Neural progenitor cell (in vitro differentiated cells): ENCODE measurements around the gene SDK2. TPM values are rescaled to one million over a fixed set of nuclear protein-coding genes. Genes with fewer than 3 reads are reported as not detected.

ENCODE experiments used
- DNase-seq: peaks from one replicate; pipeline ENCODE4 v3.0.0-alpha.2; 2016; ENCODE audit warnings: low spot score
- H2AFZ ChIP-seq: fragments of 200-600 bp; sonication (generic); replicated peaks from 2 replicates; pipeline ENCODE4 v1.6.1; 2016; ENCODE audit warnings: antibody characterized with exemption
- H3F3A ChIP-seq: fragments of 200-600 bp; sonication (generic); 2 replicates; pipeline ENCODE4 v1.6.1; 2016; ENCODE audit warnings: antibody characterized with exemption, low read depth
- H3K27ac ChIP-seq: fragments of 200-600 bp; sonication (generic); 2 replicates; pipeline ENCODE4 v1.5.1; 2016; ENCODE audit warnings: mild to moderate bottlenecking
- H3K27me3 ChIP-seq: fragments of 200-600 bp; sonication (generic); 2 replicates; pipeline ENCODE4 v1.6.1; 2016; ENCODE audit warnings: mild to moderate bottlenecking, moderate library complexity
- H3K36me3 ChIP-seq: fragments of 200-600 bp; sonication (generic); 2 replicates; pipeline ENCODE4 v1.5.1; 2016
- H3K4me1 ChIP-seq: fragments of 200-600 bp; sonication (generic); 2 replicates; pipeline ENCODE4 v1.6.1; 2016; ENCODE audit warnings: mixed run types
- H3K4me2 ChIP-seq: fragments of 200-600 bp; sonication (generic); 2 replicates; pipeline ENCODE4 v1.6.1; 2016
- H3K4me3 ChIP-seq: fragments of 200-600 bp; sonication (generic); 2 replicates; pipeline ENCODE4 v1.5.1; 2016
- H3K79me2 ChIP-seq: fragments of 200-600 bp; sonication (generic); 2 replicates; pipeline ENCODE4 v1.6.1; 2016; ENCODE audit warnings: low read depth
- H3K9ac ChIP-seq: fragments of 200-600 bp; sonication (generic); 2 replicates; pipeline ENCODE4 v1.6.1; 2016
- H3K9me3 ChIP-seq: fragments of 200-600 bp; sonication (generic); 2 replicates; pipeline ENCODE4 v1.5.1; 2016; ENCODE audit warnings: low read depth
- H4K20me1 ChIP-seq: fragments of 200-600 bp; sonication (generic); 2 replicates; pipeline ENCODE4 v1.6.1; 2016; ENCODE audit warnings: low read depth
- H3K27ac Mint-ChIP-seq: 3 replicates; pipeline ENCODE4 v1.8.0; 2021; ENCODE audit warnings: mixed read lengths
- H3K27me3 Mint-ChIP-seq: 2 replicates; pipeline ENCODE4 v1.8.0; 2022; ENCODE audit warnings: low read depth, mild to moderate bottlenecking, inconsistent platforms, moderate library complexity, mixed read lengths; ENCODE audit not compliant: insufficient read depth
- H3K36me3 Mint-ChIP-seq: 3 replicates; pipeline ENCODE4 v1.8.0; 2021; ENCODE audit warnings: mixed read lengths
- H3K4me1 Mint-ChIP-seq: 3 replicates; pipeline ENCODE4 v1.8.0; 2021; ENCODE audit warnings: mixed read lengths
- H3K4me3 Mint-ChIP-seq: 3 replicates; pipeline ENCODE4 v1.8.0; 2021; ENCODE audit warnings: mild to moderate bottlenecking, moderate library complexity, mixed read lengths
- H3K9me3 Mint-ChIP-seq: 3 replicates; pipeline ENCODE4 v1.8.0; 2020; ENCODE audit warnings: mixed read lengths
- EZH2 ChIP-seq: fragments of 200-600 bp; sonication (generic); IDR thresholded peaks from 2 replicates; pipeline ENCODE4 v1.6.1; 2017; ENCODE audit warnings: antibody characterized with exemption, mild to moderate bottlenecking, moderate library complexity
- EZH2phosphoT487 ChIP-seq: fragments of 200-600 bp; sonication (generic); IDR thresholded peaks from 2 replicates; pipeline ENCODE4 v1.6.1; 2017; ENCODE audit warnings: antibody characterized with exemption
- total RNA-seq: library from RNA; depleted of rRNA; stranded (reverse); fragments of >200 nt; gene quantifications from 2 replicates; pipeline ENCODE4 v1.2.3, GENCODE V29; 2015; ENCODE audit warnings: low replicate concordance
- TF ChIP-seq, protein P1 (sequence below): fragments of 200-600 bp; sonication (generic); IDR thresholded peaks from 2 replicates; pipeline ENCODE4 v1.5.1; 2017; ENCODE audit warnings: antibody characterized with exemption, mild to moderate bottlenecking

SDK2 gene
- total RNA-seq, 1 donor from 2014 or later, result 15.3 TPM

DNA sequence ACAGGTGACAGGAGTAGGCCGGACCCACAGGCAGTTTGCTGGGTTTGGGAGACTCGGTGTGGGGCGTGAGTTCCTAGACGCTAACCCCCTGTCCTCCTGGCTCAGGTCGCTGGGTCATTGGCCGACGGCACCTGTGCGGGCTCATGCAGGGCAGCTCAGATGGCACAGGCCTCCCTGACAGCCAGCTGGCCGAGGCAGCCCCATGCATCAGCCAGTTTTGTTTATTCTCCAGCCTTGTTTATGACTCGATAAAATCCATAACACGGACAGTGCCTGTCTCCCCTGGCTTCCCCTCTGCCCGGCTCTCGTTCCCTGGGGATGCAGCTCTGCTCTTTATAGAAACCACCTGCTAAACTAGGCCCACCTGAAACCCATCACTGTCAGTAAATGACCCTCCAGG, 46.0 kb downstream of the SDK2 start:
- DNase-seq, result no peak
- Histone ChIP-seq H3K4me2 (no peak overlapping the region), H3K79me2 (peaks cover 68% of the 10 kb centered on the region), H3K4me1 (peaks cover 18% of the 10 kb centered on the region), H2AFZ (no peak overlapping the region), H3K27me3 (no peaks in the 10 kb centered on the region), H3K9ac (no peak overlapping the region), H3F3A (no peaks in the 10 kb centered on the region), H3K4me3 (no peak overlapping the region), H3K27ac (no peak overlapping the region), H4K20me1 (peaks cover 68% of the 10 kb centered on the region), H3K36me3 (no peaks in the 10 kb centered on the region), H3K9me3 (no peaks in the 10 kb centered on the region)
- Mint-ChIP-seq H3K36me3 (peaks cover 11% of the 10 kb centered on the region), H3K27ac (no peak overlapping the region), H3K27me3 (peaks cover 7% of the 10 kb centered on the region), H3K4me1 (peaks cover 60% of the 10 kb centered on the region), H3K4me3 (no peak overlapping the region), H3K9me3 (peaks cover 2% of the 10 kb centered on the region)
- TF ChIP-seq EZH2phosphoT487 (no peak), EZH2 (no peak)
- TF ChIP-seq, protein P1, sequence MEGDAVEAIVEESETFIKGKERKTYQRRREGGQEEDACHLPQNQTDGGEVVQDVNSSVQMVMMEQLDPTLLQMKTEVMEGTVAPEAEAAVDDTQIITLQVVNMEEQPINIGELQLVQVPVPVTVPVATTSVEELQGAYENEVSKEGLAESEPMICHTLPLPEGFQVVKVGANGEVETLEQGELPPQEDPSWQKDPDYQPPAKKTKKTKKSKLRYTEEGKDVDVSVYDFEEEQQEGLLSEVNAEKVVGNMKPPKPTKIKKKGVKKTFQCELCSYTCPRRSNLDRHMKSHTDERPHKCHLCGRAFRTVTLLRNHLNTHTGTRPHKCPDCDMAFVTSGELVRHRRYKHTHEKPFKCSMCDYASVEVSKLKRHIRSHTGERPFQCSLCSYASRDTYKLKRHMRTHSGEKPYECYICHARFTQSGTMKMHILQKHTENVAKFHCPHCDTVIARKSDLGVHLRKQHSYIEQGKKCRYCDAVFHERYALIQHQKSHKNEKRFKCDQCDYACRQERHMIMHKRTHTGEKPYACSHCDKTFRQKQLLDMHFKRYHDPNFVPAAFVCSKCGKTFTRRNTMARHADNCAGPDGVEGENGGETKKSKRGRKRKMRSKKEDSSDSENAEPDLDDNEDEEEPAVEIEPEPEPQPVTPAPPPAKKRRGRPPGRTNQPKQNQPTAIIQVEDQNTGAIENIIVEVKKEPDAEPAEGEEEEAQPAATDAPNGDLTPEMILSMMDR, result no peak

DNA sequence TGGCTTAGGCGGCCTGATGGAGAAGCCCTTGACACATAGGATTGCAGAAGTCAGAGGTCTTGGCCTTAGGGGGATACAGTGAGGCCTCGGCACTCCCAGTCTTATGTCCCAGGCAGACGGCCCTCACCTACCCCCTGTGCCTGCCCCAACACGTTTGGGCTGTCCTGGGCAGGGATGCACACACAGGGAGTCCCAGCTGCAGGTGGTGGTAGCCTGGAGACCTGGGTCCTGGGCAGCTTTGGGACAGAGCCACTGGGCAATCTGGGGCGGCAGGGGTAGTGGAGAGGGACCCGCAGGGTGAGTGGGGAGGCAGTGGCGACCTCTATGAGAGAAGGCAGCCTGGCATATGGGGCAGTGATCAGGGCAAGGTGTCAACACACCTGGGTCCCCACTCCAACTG, 48.3 kb downstream of the SDK2 start:
- DNase-seq, result no peak
- peaks cover 18% of the 10 kb centered on the region for H3K4me1 ChIP-seq
- H3K4me2 ChIP-seq, result no peak overlapping the region
- no peak overlapping the region for H3K4me3 ChIP-seq
- TF ChIP-seq EZH2, result no peak
- TF ChIP-seq EZH2phosphoT487, result no peak
- TF ChIP-seq, protein P1, result no peak
- no peaks in the 10 kb centered on the region for H3K27me3 ChIP-seq
- H3K9me3 Mint-ChIP-seq, result no peaks in the 10 kb centered on the region
- no peaks in the 10 kb centered on the region for H3K9me3 ChIP-seq
- H3K36me3 Mint-ChIP-seq, result peaks cover 10% of the 10 kb centered on the region
- peaks cover 77% of the 10 kb centered on the region for H3K4me1 Mint-ChIP-seq
- H2AFZ ChIP-seq, result no peak overlapping the region
- H3F3A ChIP-seq, result peaks cover under 1% of the 10 kb centered on the region
- peaks cover 83% of the 10 kb centered on the region for H4K20me1 ChIP-seq
- H3K79me2 ChIP-seq, result peaks cover 47% of the 10 kb centered on the region
- H3K27ac Mint-ChIP-seq, result peak overlapping the region; percentile 50
- H3K27ac ChIP-seq, result no peak overlapping the region
- H3K9ac ChIP-seq, result no peak overlapping the region
- peaks cover 7% of the 10 kb centered on the region for H3K27me3 Mint-ChIP-seq
- no peak overlapping the region for H3K4me3 Mint-ChIP-seq
- no peaks in the 10 kb centered on the region for H3K36me3 ChIP-seq

DNA sequence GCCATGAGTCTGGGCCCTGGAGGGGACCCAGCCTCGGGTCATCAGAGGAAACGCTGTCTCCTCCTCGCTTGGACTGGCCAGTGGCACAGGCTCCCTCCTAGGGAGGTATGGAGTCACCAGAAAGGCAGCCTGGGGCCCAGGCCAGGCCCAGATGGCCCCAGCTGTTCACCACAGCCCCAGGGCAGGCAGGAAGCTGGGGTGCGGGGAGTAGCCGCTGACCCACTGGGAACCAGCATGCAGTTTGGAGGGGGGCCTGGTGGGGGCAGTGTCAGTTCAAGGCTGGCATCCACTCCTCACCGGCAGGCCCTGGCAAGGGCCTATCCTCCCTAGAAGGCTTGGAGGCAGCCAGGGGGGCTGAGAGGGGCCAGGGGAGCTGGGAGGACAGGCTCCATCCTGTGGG, 48.8 kb downstream of the SDK2 start:
- DNase-seq, result peak; percentile 64
- H3K27ac Mint-ChIP-seq, result no peak overlapping the region
- no peak overlapping the region for H3K4me3 Mint-ChIP-seq
- H3K27me3 ChIP-seq, result no peaks in the 10 kb centered on the region
- H3K4me1 Mint-ChIP-seq, result peaks cover 77% of the 10 kb centered on the region
- H3K36me3 ChIP-seq, result no peaks in the 10 kb centered on the region
- H3K9me3 Mint-ChIP-seq, result no peaks in the 10 kb centered on the region
- no peak overlapping the region for H2AFZ ChIP-seq
- TF ChIP-seq EZH2phosphoT487, result no peak
- TF ChIP-seq, protein P1, result peak; percentile 68
- H3F3A ChIP-seq, result peaks cover 5% of the 10 kb centered on the region
- peaks cover 15% of the 10 kb centered on the region for H3K4me1 ChIP-seq
- H3K4me2 ChIP-seq, result no peak overlapping the region
- H3K4me3 ChIP-seq, result no peak overlapping the region
- H4K20me1 ChIP-seq, result peaks cover 84% of the 10 kb centered on the region
- H3K36me3 Mint-ChIP-seq, result peaks cover 10% of the 10 kb centered on the region
- H3K9ac ChIP-seq, result no peak overlapping the region
- H3K27me3 Mint-ChIP-seq, result peaks cover 7% of the 10 kb centered on the region
- H3K27ac ChIP-seq, result no peak overlapping the region
- H3K79me2 ChIP-seq, result peaks cover 47% of the 10 kb centered on the region
- H3K9me3 ChIP-seq, result no peaks in the 10 kb centered on the region
